Heart left ventricle (tissue), 13 donors: Measurements from ENCODE around the gene PRR5L.

Source experiments
- CTCF ChIP-seq, 12 donors: fragments of 200-600 bp; sonication (generic) in 4 of 12; IDR thresholded peaks; one replicate each; pipeline versions ENCODE4 v1.5.0 to v1.8.0; 2018 to 2022; ENCODE audit warnings: antibody characterized with exemption in 12 of 12, mild to moderate bottlenecking in 5 of 12
- POLR2A ChIP-seq, 2 donors: fragments of 450-650 bp; IDR thresholded peaks; one replicate each; pipeline ENCODE4 v1.6.1; 2017; ENCODE audit warnings: antibody characterized with exemption in 2 of 2, mild to moderate bottlenecking in 2 of 2, moderate library complexity in 2 of 2
- donor health status: ischemic (EF 13 %, LVEDD 7.1; RV severe dilation, severe dysfunction).
- donor health status: DM: no; HTN: yes; CAD: no.
- donor health status: DM: no; HTN: no; CAD: no.
- donor health status: ischemic (EF 25% LVEDD 6.9; RV normal size, moderate dysfunction).
- donor health status: ischemic (EF 25% LVEDD 5.7; RV mildly dilated, moderate dysfunction).
- donor health status: ischemic (EF 35%, LVEDD 5.7; RV mildly dilated, moderate dysfunction).
- donor health status: nonischemic (EF 11% LVEDD 7.7; RV severe dilation, severe dysfunction).
- donor health status: DM: yes; HTN: yes; CAD: no.
- donor health status: PGD.
- donor health status: ischemic (EF 29% LVEDD 5.4; RV normal size, mild dysfunction).
- donor health status: nonischemic (EF 23%, LVEDD 6.1; RV moderate dilation, normal function).

GRCh38 chr11:36499315-36499714 lies 203.2 kb downstream of the PRR5L start:
- TF ChIP-seq CTCF (IDR thresholded peaks at IDR 0.05) (no peak), POLR2A (IDR thresholded peaks at IDR 0.05) (no peak)
